Right forelimb (tissue), 1 donor: ENCODE data around the gene SPTBN1.
A peak's percentile ranks its signal among the peaks of the same experiment; 100 is the strongest.

Experiments used
- DNase-seq: peaks from one replicate; pipeline ENCODE4 v3.0.0-alpha.2; 2018

SPTBN1 gene

DNA sequence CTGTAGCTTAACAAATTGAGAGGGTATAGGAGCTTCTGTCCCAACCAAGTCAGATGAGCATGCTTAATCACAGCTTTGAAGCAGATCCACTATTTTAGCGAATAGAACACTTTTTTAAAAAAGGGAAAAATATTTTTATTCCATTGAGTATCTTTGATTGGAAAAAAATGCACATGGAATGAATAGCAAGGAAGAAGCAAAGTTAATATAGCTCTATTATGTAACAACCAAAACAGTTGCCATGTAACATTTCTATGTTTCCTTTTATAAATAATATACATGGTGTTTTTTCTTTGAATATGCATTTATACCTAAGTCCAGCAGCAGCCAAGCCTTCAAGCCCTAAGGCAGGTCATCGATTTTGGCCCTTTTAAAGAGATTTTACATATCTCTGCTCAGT lies 21.4 kb upstream of the SPTBN1 start:
- no peak for DNase-seq

DNA sequence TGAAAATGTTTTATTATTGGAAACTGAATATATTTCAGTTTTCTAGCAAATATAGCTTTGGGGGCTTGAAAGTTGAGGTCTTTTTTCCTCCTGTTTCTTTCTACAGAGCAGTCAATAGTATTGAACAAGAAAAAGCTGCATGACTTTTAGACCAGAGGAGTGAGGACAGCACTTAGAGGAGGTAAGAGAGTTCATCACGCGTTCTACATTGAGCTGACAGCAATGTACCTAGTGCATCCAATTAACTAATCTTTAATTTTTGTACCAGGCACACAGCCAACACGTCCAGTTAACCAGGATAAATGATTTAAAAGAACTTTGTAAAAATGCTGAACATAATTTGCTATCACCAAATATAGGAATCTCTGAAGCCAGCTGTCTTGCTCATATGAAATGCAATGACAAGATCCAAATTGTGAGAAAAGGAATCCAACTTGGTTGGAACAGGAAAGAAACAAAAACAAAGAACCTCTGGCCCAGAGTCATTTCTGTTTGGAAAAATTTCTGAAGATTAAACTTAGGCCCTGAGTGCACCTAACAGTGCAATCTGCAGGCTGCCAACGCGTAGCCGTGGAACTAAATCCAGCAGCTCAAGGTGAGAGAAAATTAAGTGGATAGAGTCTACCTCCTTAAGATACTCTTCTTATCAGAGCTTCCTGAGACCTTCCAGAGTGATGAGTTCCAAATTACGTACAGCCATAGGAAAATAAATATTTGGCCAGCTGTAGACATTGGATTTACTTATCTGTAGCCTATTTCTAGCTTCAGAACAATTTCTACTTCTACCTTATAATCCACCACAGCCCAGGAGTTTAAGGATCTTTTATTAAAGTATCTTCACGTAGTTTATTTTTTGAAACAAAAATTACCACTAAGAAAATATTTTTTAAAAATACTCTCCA lies 20.6 kb upstream of the SPTBN1 start:
- DNase-seq, result no peak

DNA sequence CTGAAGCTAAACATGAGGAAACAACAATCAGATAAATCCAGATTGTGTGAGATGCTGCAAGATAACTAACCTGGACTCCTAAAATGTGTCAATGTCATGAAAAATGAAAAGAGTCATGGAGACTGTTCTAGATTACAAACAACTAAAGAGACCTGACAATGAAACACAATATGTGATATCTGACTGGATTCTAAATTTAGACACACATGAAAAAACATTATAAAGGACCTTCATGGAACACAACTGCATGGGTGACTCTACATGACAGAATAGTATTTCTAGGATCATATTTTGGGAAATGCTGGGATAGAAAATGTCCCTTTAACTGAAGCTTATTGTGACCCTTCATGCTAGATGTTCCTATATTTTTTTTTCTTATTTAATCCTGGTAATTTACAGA lies 18.5 kb upstream of the SPTBN1 start:
- no peak for DNase-seq

DNA sequence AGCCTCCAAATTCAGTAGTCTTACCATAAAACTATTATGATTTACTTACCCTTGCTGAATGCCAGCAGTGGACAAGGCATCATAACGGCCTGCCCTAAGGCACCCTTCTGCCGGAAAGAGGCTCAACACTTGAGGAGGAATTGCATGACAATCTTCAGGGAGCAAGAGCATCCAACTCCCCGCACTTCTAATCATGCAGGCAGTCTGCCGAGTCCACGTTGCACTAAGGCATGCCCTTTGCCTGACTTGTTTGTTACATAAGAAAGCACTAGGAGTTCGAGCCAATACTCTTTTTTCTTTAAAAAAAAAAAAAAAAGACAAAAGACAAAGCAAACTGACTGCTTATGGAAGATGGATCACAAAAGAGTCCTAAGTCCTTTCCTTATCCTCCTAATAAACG lies 17.9 kb upstream of the SPTBN1 start:
- DNase-seq, result no peak

DNA sequence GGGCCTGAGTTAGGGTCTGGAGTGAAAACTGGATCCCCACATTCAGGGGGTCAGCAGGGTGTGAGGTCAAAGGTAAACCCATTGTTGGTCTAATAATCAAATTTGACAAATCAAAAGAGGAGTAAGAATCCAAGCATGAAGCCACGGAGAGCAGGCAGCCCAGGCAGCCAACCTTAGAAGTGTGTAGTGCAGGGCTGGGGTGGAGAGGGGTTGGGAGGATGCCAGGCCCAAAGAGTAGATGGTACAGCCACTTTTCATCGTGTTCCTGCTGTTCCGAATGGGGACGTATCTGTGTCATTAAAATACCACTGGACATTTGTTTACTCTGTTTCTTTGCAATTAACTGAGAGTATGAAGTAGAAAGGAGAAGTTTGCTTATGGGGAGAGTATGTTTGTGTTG lies 16.5 kb upstream of the SPTBN1 start:
- DNase-seq, result no peak

DNA sequence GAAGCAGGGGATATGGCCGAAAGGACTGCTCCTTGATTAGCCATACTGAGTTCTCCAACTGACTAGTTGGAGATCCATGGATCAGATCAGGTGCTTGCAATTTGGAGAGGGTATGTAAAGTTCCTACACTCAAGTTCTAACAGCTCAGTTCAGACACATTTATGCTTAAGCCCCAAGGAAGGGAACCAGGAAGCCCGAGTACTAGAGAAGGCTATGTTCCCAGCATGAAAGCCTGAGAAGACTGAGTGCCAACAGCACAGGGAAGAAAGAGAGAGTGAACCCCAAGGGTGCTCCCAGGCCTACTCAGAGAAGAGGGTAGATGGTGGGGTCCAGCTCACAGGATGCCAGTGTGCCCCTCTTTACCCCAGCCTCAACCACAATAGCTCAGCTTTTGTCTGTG lies 16.1 kb upstream of the SPTBN1 start:
- DNase-seq, result no peak

DNA sequence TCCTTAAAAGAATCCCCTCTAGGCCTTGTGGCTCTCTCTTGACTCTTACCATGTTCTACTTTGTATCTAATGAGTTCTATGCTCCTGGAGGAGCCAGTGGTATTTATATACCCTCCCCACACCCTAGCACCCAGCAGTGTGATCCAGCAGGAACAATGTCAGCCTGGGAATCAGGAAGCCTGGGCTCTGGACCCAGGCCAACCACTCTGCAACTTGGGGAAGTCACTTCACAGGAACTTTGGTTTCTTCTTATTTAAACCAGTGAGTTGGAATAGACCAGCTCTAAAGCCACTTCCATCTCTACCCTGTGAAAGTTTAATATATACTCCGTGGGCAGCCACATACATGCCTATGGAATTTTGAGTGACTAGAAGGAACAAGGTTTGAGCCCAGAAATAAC lies 11.6 kb upstream of the SPTBN1 start:
- no peak for DNase-seq

DNA sequence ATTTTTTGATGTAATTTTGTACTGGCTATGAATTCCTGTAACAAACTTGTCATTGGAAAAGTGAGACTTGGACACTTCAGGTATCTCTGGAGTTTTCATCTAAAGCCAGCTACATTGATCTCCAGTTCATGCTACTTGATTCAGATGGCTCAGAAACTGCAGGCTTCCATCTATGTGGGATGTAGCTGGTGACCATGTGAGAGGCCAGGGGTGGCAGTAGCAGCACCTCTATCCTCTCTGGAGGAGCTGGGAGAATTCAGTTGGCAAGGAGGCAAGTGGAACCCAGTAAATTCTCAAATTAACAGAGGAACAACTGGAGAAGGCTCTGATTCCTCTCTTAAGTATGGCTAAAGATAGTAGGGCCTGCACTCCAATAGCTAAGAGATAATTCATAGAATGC lies 10.0 kb upstream of the SPTBN1 start:
- no peak for DNase-seq

DNA sequence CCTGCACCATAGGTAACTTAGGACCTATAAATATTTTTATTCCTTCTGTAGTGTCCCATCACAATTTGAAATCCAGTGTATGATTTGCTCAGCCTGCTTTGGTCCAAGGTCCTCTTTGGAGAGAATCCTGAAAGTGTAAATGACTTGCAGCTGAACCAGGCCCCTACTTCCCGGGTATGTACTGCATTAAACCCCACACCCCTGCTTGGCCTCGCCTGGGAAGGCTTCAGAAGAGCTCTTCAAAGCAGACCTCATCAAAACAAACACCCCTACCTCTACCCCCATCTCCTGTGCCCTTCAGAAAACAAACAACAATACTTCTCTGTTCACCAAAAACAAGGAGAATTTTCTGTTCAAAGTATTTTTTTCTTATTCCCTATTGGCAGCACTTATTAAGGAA lies 9.5 kb upstream of the SPTBN1 start:
- no peak for DNase-seq

DNA sequence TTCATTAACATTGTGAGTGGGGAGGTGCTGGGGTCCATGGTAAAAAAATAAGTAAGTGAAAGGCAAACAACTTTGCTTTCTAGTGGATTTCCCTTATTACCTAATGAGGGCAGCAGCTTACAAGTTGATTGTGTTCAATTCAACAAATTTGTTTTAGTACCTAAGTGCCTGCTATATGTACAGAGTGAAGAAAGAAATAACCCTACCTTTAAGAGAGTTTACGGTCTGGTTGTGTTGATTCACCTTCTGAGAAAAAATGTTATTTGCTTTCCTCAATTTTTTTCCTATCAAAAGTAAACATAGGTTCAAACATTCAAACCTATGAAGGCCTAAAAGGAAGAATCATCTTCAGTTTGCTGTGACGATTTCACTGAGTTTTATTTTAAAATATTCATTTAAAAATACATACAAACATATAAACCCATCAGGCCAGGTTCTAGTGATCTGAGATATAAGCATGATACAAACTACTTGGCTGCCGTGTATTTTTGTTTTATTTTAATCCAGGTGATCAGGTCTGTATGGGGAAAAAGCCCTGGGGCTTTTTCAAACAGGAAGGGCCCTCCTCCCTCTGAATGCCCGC lies 1.5 kb upstream of the SPTBN1 start:
- no peak for DNase-seq

DNA sequence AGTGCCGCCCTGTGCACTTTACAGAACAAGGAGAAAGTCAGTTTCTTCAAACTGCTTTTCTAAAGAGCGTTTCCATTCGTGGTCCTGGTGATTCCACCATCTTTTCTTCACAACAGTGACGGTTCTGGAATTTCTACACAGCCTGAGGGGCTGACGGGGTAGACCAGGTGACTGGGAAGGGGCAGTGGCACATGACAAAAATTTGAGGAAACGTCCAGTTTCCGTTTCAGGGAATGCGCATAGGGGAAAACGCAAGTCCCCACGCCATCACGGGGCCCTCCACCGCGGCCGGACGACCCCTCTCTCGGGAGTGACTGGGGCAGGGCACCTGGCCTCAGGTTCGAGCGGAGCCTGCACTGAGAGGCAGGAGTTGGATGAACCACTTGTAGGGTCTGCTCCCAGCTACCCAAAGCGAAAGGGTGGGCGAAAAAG lies 980 bp upstream of the SPTBN1 start:
- peak; percentile 58 for DNase-seq

DNA sequence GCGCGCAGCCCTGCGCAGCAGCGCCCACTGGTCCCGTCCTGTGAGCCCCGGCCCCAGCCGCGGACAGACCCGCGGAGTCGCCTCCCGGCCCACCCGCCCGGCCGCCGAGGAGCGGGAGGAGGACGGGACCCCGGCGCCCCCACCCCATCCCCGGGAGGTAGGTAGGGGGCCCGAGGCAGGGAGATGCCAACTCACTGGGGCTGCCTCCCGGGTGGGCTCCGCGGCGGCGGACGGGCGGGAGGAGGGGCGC lies 160 bp downstream of the SPTBN1 start:
- DNase-seq, result no peak

DNA sequence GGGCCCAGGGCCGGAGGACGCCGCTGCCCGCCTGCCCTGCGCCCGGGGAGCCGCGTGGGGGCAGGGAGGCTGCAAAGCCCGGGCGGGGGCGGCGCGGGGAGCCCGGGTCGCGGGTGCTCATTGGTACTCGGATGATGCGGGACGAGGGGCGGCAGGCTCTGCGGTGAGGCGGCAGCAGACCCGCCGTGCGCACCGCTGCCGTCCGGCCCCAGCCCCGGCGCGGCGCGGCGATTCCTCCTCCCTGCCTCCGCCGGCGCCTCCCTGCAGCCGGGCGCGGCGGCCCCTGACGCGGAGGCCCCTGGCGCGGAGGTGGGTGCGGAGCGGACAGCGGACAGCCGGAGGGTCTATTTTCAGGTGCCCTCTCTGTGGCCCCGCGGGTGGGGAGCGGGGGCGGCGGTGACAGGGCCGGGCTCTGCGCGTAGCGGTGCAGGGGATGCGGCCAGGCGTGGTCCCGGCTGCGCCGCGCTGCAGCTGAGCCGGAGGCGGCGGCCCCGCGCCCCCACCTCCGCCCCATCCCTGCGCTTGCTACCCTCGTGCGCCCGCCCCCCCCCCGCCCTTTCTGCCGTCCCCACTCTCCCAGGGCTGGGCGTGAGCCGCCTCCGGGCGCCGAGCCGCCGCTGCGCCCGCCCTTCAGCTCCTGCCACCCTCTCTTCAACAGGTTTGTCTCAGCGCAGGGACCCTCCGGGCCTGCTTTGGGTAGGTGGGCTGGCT lies 640 bp downstream of the SPTBN1 start:
- DNase-seq, result peak; percentile 72

DNA sequence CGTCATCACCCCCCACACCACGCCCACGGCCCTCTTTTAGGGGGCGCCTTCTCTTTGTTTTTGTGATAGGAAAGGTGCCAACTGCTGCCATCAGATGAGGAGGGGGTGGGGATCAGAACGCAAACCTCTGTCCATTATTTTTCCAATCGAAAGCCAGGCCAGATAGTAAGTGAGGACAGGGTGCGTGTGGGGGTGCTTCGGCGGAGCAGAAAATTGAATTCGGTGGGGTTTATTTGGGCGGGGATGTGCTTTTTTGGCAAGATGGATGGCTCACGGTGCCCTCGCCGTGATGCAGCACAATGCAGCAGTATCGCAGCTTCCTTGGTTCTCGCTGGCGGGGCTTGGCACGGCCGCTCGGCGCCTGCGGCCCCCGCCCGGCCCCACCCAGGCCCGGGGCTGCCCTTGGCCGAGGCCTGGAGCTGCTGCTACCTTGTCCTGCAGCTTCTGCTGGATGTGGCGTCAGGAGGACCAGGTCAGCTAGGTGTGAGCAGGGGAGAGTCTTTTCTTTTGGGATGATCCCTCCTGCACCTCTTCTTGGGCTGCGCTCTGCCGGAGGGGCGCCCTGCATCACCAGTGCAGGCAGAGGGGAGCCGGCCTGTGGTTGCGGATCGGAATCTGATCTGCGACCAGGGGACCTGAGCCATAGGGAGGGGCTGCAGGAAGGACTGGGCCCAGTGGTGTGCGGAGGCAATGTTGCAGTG lies 1.3 kb downstream of the SPTBN1 start:
- DNase-seq, result peak; percentile 71

DNA sequence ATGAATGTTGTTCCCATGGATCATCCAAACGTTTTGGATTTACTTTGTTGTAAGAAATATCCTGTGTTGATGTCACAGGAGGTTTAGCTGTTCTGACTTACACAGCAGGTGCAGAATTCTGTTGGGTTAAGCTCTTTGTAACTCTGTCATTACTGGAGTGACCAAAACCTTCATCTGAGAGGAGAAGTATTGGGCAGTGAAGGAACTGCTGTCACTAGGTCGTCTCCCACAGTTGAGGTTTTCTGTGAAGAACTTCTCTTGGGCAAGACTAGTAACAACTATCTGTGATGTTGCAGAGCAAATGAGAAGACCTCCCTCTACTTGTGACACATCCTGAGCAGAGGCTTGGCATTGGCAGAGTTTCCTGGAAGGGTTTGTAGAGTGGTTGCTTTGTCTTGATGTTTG lies 2.9 kb downstream of the SPTBN1 start:
- no peak for DNase-seq

DNA sequence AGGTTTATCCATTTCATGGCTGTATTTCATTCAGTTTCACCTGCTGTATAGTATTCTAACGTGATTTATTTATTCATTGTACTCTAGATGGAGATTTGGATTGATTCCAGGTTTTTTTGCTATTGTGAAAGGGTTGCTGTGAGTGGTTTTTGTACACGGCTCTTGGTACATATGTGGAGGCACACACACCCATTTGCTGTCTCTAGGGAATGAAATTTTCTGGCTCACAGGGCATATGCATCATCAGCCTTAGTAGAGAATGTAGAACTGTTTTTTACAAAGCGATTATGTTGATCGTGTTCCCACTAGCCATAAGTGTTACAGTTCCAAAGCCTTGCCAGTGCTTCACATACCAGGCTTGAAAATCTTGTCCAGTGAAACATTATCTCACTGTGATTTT lies 5.1 kb downstream of the SPTBN1 start:
- no peak for DNase-seq

DNA sequence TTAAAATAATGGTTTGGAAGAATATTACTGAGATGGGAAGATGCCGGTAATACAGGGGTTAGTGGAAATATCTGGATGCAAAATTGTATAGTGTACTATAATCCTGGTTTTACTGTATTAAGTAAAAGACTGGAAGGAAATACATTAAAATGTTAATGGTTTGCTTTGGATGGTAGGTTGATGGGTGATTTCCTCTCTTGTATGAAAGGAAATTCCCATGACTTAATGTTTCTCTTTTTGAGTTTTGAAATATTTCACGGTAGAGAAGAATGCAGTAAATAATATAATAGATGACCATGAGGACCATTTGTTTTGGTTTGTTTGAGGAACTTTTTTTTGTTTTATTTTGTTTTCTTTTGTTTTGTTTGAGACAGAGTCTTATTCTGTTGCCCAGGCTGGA lies 8.2 kb downstream of the SPTBN1 start:
- no peak for DNase-seq

DNA sequence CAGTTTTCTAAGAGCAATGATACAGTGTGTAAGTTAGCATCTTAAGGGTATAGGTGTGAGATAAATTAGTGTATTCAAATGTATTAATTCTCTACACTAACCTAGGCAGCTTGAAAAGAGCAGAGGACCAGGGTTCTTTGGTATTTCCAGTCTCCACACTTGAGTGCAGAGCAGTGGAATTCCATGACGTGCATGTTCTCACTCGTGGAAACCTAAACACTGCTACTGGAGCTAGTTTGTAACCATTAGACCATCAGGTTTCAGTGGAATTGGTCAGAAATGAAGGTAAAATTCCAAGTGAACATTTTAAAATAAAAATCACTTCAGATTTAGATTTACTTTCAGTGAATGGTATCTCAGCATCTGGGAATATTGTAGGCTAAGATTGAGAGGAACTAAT lies 9.0 kb downstream of the SPTBN1 start:
- no peak for DNase-seq

DNA sequence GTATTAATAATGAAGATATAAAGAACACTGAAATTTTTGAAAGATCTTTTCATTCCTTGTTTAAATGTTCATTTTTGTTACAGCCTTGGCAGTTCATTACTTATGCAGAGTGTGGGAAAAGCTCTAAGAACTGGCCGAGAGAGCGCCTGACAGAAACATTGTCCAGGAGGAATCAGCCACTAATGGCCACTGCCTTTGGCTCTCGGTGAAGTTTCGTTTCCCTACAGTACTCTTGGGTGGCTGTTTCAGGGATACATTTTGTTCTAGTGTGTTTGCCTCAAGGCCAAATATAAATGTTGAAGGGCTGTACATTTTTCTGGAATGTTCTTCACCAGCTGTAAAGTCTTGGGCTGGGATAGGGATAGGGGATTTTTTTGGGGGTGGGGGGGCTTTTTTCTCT lies 10.7 kb downstream of the SPTBN1 start:
- DNase-seq, result no peak

DNA sequence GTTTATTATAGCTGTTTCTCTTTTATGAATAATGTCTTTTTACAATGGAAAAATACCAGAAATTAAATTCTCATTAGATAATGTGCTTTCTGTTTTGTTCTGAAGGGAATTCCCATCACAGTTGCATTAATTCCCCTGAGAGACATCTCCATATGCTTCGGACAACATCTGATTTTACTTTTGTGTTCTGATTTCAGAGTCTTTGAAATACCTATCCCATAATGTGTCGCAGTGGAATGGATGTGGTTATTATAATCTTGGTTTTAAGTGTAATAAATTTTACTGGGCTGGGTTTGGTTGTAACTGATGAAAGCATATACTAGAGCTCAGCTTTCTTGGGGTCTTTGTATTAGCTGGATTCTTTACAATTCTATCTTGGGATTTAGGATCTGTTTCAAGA lies 12.5 kb downstream of the SPTBN1 start:
- DNase-seq, result no peak

DNA sequence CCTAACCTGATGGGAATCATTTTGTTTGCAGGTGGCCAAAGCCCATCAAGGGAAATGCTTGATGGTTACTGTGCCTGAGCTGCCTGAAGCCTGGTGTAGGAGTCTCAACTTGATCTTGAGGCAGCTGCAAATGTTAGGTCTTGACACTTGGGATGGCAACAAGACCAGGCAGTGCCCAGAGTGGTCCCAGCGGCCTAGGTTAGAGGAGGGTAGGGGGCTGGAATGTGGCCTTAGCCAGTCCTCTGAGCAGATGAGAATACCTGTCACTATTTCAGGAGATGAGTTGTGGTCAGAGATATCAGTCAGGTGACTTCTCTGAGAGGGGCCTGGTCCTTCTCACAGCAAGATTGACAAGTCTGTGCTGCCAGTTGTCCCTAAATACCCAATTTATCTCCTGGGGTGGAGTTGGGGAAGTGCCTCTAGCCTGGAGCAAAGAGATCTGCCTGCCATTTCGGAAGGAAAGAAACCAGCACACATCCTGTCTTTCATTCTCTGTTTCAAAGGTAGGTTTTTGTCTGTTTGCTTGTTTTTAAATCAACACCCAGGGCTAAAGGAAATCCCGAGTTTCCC lies 13.4 kb downstream of the SPTBN1 start:
- no peak for DNase-seq

DNA sequence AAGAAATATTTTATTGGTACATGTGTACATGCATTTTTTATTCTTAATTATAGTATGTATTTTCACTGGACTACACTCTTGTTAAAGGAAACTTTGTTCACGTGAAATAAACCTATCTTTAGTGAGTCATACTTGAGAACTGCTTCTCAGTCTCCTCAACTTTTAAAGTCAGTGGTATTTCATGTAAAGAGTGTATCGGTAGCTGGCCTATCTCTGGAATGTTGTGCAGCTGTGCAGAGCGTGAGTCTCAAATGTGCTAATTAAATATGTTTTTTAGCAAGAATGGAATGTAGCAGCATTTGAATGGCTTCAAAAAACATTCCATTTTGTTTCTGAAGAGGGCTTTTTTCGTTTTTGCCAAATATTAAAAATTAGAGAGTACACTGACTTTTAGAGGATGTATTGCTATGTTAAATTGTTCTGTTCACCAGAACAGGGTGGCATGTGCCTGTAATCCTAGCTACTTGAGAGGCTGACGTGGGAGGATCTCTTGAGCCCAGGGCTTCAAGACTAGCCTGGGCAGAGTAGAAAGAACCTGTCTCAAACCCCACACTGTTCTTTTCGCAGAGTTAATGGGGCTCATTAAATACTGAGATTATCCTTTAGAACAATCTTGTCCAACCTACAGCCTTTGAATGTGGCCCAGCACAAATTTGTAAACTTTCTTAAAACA lies 14.3 kb downstream of the SPTBN1 start:
- DNase-seq, result no peak

DNA sequence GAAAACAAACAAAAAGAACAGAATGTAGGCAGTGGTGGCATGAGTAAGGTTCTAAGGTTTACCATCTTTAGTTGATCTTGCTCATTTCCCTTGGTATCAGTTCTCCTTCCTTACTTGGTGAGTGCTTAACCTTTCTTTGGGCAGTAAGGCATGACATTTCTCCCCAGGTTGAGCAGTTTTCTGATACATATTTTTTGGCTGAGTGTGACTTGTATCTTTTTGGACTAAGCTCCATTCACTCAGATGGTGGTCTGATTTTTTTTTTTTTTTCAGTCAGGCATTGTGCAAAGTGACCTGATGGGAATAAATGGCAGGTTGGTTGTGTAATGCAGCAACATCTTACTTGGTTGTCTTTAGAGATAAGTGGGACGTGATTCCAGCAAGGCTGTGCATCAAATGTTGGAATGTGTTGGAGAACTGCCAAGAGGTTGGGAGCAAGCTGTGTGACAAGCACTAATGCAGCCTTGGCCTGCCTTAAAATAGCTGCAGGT lies 15.1 kb downstream of the SPTBN1 start:
- no peak for DNase-seq
